ENCODE results near the gene UROC1.

The UROC1 gene

DNA sequence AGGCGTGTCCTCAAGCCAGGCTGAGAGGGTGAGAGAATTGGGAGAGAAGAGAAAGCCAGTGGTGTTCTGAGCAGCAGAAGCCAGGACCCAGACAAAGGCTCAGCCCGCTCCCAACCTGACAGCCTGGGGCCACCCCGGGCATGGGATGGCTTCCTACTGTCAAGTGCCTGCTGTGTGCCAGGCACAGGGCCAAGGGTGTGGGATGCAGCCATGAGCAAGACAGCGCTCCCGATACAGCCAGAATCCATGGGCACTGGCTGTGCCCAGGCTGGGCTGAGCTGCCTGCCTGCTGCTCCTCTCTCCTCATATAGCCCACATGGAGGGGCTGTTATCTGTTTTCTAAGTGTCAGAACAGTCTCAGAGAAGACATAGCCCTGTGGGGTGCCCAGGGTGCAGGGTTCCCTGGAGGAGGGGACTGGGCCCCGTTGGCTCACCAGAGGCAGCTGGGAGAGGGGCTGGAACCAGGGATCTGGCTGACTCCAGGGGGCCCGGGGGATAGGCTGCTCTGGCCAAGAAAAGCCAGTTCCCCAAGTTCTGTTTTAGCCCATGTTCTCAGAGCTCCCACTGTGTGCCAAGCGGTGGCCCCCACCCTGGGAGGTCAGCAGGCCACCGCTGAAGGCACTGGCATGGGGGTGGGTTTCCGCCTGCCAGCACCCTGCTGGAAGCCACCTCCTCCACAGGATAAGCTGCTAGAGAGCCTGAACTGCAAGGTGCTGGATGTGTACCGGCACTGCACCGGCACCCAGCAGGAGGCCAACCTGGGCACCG lies 83.9 kb downstream of the UROC1 start:
- no peak for DNase-seq
- Histone ChIP-seq H3K4me3 (ENCODE audit: low read length) (no peak overlapping the region), H3K36me3 (replicated peaks; ENCODE audit: insufficient read depth, low read length) (no peaks in the 10 kb centered on the region), H2AFZ (ENCODE audit: low read length) (no peak overlapping the region), H3K27ac (ENCODE audit: low read length) (no peak overlapping the region), H3K9me3 (replicated peaks; ENCODE audit: insufficient read depth, low read length) (no peaks in the 10 kb centered on the region), H3K4me2 (ENCODE audit: low read depth, low read length) (no peak overlapping the region), H3K9me2 (replicated peaks; ENCODE audit: insufficient read depth, low read length) (no peaks in the 10 kb centered on the region), H3K27me3 (replicated peaks; ENCODE audit: insufficient read depth, low read length) (no peaks in the 10 kb centered on the region), H3F3A (ENCODE audit: insufficient read depth, low read length) (no peaks in the 10 kb centered on the region), H3K79me2 (ENCODE audit: low read length) (no peaks in the 10 kb centered on the region), H4K20me1 (ENCODE audit: insufficient read depth, low read length) (no peaks in the 10 kb centered on the region), H3K9ac (ENCODE audit: low read length) (no peak overlapping the region), H3K4me1 (ENCODE audit: low read length) (no peaks in the 10 kb centered on the region)
- TF ChIP-seq EZH2 (optimal IDR thresholded peaks at IDR 0.05; ENCODE audit: low read depth, low read length) = no peak

DNA sequence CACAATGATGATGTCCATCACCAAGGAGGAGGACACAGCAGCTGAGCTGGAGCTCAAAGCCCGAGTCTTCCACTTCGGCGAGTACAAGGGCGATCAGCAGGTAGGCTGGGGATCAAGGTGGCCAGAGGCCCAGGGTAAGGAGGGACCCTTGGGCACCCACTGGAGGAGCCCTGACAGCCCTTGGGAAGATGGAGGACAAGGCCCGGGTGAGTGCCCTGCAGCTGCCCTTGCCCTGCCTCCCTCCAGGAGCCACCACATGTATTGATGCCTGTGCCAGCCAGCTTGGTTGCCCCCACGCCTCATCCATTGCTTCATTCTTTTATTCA lies 84.5 kb downstream of the UROC1 start:
- Histone ChIP-seq H4K20me1 (ENCODE audit: insufficient read depth, low read length) (no peaks in the 10 kb centered on the region), H3K9me2 (replicated peaks; ENCODE audit: insufficient read depth, low read length) (no peaks in the 10 kb centered on the region), H3K79me2 (ENCODE audit: low read length) (no peaks in the 10 kb centered on the region), H2AFZ (ENCODE audit: low read length) (no peak overlapping the region), H3K4me3 (ENCODE audit: low read length) (no peak overlapping the region), H3K36me3 (replicated peaks; ENCODE audit: insufficient read depth, low read length) (no peaks in the 10 kb centered on the region), H3K9ac (ENCODE audit: low read length) (no peak overlapping the region), H3K9me3 (replicated peaks; ENCODE audit: insufficient read depth, low read length) (no peaks in the 10 kb centered on the region), H3K27ac (ENCODE audit: low read length) (no peak overlapping the region), H3K4me1 (ENCODE audit: low read length) (no peaks in the 10 kb centered on the region), H3F3A (ENCODE audit: insufficient read depth, low read length) (no peaks in the 10 kb centered on the region), H3K27me3 (replicated peaks; ENCODE audit: insufficient read depth, low read length) (no peaks in the 10 kb centered on the region), H3K4me2 (ENCODE audit: low read depth, low read length) (no peak overlapping the region)
- no peak for TF ChIP-seq EZH2phosphoT487 (IDR thresholded peaks at IDR 0.05; ENCODE audit: low read length)
- no peak for TF ChIP-seq EZH2 (optimal IDR thresholded peaks at IDR 0.05; ENCODE audit: low read depth, low read length)
- TF ChIP-seq, protein P1, sequence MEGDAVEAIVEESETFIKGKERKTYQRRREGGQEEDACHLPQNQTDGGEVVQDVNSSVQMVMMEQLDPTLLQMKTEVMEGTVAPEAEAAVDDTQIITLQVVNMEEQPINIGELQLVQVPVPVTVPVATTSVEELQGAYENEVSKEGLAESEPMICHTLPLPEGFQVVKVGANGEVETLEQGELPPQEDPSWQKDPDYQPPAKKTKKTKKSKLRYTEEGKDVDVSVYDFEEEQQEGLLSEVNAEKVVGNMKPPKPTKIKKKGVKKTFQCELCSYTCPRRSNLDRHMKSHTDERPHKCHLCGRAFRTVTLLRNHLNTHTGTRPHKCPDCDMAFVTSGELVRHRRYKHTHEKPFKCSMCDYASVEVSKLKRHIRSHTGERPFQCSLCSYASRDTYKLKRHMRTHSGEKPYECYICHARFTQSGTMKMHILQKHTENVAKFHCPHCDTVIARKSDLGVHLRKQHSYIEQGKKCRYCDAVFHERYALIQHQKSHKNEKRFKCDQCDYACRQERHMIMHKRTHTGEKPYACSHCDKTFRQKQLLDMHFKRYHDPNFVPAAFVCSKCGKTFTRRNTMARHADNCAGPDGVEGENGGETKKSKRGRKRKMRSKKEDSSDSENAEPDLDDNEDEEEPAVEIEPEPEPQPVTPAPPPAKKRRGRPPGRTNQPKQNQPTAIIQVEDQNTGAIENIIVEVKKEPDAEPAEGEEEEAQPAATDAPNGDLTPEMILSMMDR (IDR thresholded peaks at IDR 0.05; ENCODE audit: low read length) = no peak
- no peak for DNase-seq

DNA sequence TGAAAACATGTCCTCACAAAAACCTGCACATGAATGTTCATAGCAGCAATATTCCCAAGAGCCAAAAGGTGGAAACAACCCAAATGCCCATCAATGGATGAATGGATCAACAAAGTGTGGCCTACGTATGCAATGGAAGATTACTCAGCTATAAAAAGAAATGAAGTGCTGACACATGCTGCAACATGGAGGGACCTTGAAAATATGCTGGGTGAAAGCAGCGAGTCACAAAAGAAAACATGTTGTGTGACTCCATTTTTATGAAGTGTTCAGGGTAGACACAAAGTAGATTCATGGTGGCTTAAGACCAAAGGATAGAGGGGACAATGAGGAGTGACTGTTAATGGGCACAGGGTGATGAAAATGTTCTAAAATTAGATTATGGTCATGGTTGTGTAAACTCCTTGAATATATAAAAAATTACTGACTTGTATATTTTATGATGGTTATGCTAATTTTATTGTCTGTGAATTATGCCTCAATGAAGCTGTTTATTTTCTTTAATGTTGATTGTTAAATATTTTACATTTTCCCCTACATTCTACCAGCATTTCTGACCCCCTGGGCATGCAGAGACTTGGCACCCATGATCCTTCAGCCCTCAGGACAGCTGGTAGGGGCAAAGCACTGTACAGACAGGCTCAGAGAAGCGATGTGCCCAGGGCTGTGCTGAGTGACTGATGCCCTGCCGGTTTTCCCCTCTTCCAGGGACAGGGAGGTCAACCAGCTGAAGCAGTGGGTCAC lies 85.0 kb downstream of the UROC1 start:
- Histone ChIP-seq H3K27ac (ENCODE audit: low read length) (no peak overlapping the region), H3K4me1 (ENCODE audit: low read length) (no peaks in the 10 kb centered on the region), H4K20me1 (ENCODE audit: insufficient read depth, low read length) (no peaks in the 10 kb centered on the region), H3K9me3 (replicated peaks; ENCODE audit: insufficient read depth, low read length) (no peaks in the 10 kb centered on the region), H3K9me2 (replicated peaks; ENCODE audit: insufficient read depth, low read length) (no peaks in the 10 kb centered on the region), H3K79me2 (ENCODE audit: low read length) (no peaks in the 10 kb centered on the region), H2AFZ (ENCODE audit: low read length) (no peak overlapping the region), H3K4me3 (ENCODE audit: low read length) (no peak overlapping the region), H3K4me2 (ENCODE audit: low read depth, low read length) (no peak overlapping the region), H3K27me3 (replicated peaks; ENCODE audit: insufficient read depth, low read length) (no peaks in the 10 kb centered on the region), H3F3A (ENCODE audit: insufficient read depth, low read length) (no peaks in the 10 kb centered on the region), H3K9ac (ENCODE audit: low read length) (no peak overlapping the region), H3K36me3 (replicated peaks; ENCODE audit: insufficient read depth, low read length) (no peaks in the 10 kb centered on the region)
- TF ChIP-seq EZH2phosphoT487 (IDR thresholded peaks at IDR 0.05; ENCODE audit: low read length) = no peak
- TF ChIP-seq, protein P1 (IDR thresholded peaks at IDR 0.05; ENCODE audit: low read length) = no peak
- no peak for TF ChIP-seq EZH2 (optimal IDR thresholded peaks at IDR 0.05; ENCODE audit: low read depth, low read length)
- DNase-seq = no peak
